ENCODE measurements around the gene MBNL3. TPM values are rescaled to one million over a fixed set of nuclear protein-coding genes. Genes with fewer than 3 reads are reported as not detected.

MBNL3 gene
- total RNA-seq, 1 donor from 2014 or later = 22.9 TPM

DNA sequence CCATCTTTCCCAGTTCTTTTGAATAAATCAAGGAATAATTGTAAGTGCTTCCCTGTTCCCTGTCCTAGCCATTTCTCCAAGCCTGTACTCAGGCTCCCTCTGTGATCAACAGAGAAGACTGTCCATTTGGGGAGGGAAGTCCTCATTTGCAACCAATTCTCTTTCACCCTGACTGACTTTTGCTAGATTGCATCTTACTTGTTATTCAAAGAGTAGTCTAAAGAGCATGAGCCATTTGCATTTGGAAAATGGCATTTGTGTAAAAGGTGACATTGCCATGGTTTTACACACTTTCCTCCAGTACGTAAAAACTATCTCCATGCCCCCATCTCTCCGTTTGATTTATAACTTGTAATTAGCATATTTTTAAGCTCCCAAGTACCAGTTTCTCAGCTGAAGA, 110.6 kb downstream of the MBNL3 start:
- Histone ChIP-seq H3K4me1 (no peaks in the 10 kb centered on the region), H3K27me3 (no peaks in the 10 kb centered on the region), H3K36me3 (no peaks in the 10 kb centered on the region), H3K9me3 (no peaks in the 10 kb centered on the region), H3K4me3 (no peak overlapping the region), H3K27ac (no peak overlapping the region)
- ATAC-seq (no peak), DNase-seq (no peak)
- intact Hi-C loops (cut with DNase I) = no loop called here
- TF ChIP-seq, protein P1, sequence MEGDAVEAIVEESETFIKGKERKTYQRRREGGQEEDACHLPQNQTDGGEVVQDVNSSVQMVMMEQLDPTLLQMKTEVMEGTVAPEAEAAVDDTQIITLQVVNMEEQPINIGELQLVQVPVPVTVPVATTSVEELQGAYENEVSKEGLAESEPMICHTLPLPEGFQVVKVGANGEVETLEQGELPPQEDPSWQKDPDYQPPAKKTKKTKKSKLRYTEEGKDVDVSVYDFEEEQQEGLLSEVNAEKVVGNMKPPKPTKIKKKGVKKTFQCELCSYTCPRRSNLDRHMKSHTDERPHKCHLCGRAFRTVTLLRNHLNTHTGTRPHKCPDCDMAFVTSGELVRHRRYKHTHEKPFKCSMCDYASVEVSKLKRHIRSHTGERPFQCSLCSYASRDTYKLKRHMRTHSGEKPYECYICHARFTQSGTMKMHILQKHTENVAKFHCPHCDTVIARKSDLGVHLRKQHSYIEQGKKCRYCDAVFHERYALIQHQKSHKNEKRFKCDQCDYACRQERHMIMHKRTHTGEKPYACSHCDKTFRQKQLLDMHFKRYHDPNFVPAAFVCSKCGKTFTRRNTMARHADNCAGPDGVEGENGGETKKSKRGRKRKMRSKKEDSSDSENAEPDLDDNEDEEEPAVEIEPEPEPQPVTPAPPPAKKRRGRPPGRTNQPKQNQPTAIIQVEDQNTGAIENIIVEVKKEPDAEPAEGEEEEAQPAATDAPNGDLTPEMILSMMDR (IDR thresholded peaks at IDR 0.05) = no peak

DNA sequence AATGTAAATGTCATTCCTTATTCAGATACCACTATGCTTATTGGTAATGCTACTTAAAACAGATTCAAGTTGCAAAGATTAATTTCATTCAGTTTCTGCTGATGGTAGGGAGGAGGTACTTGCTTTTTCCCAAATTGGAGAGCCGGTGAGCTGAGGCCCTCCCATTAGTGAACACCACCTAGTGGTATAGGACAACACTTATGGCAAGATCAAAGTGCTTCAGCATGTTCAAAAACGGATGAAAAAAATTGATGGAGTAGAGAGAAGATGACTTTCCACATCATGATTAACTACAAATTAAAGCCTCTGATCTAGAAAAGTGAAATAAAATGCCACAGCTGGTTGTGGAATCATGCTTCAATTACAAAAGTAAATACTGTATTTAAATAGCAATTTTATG, 112.9 kb downstream of the MBNL3 start:
- Histone ChIP-seq H3K4me1 (no peaks in the 10 kb centered on the region), H3K27ac (no peak overlapping the region), H3K4me3 (no peak overlapping the region), H3K27me3 (no peaks in the 10 kb centered on the region), H3K36me3 (no peaks in the 10 kb centered on the region), H3K9me3 (no peaks in the 10 kb centered on the region)
- ATAC-seq (no peak), DNase-seq (no peak)
- intact Hi-C loops (cut with DNase I) = no loop called here
- TF ChIP-seq, protein P1 (IDR thresholded peaks at IDR 0.05) = no peak

DNA sequence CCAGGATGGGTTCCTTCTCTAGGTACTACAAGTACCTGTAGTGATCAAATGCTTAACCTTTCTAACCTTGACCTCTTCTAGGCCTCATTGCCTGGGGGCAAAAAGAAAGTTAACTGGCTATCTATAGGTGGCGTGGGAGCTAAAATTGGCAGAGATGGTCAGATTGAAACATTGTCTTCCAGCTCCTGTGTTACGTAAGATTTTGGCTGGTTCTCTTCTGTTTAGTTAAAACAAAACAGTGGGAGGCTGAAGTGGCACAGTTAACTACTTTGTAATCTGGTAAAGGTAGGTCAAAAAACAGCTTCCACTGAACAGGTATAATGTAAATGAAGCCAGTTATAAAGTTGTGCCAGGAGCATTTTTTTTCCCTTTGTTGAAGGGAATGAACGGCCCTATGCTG, 115.2 kb downstream of the MBNL3 start:
- TF ChIP-seq, protein P1 (IDR thresholded peaks at IDR 0.05) = no peak
- ATAC-seq (no peak), DNase-seq (no peak)
- Histone ChIP-seq H3K4me1 (no peaks in the 10 kb centered on the region), H3K9me3 (no peaks in the 10 kb centered on the region), H3K27ac (no peak overlapping the region), H3K27me3 (no peaks in the 10 kb centered on the region), H3K4me3 (no peak overlapping the region), H3K36me3 (no peaks in the 10 kb centered on the region)
- intact Hi-C loops (cut with DNase I) = no loop called here

DNA sequence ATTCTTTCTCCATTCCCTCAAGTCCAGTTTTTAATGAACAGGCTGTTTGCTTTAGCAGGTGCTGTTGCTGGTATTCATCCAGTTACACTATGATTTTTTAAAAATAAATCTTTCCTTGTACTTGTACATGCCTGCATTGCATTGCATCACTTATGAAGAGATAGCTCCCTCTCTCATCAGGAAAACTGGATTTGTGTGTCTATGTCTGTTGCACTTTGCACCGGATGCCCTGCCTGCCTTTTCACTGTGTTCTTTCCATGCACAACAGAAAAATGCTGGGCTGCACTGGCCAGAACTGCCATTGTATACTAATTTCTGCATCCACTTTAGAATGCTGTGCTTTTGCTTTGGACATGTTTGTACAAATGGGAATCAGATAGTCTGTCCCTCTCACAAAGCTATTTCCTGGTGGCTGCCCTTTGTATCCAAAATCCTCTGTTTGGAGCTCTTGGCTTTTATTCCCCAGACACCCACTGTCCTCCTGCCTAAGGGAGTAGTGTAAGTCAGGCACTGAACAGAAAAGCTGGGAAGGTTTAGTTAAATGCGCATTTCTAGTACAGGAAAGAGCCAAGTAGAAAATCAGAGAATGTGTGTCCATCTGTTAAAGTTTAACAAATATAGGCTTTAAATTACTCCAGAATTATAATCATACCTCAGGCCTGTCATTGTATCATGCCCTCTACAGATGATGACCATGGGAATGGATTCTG, 119.1 kb downstream of the MBNL3 start:
- DNase-seq (no peak), ATAC-seq (no peak)
- TF ChIP-seq, protein P1 (IDR thresholded peaks at IDR 0.05) = no peak
- Histone ChIP-seq H3K27ac (no peak overlapping the region), H3K36me3 (no peaks in the 10 kb centered on the region), H3K4me3 (no peak overlapping the region), H3K9me3 (no peaks in the 10 kb centered on the region), H3K27me3 (no peaks in the 10 kb centered on the region), H3K4me1 (no peaks in the 10 kb centered on the region)
- intact Hi-C loops (cut with DNase I) = no loop called here

DNA sequence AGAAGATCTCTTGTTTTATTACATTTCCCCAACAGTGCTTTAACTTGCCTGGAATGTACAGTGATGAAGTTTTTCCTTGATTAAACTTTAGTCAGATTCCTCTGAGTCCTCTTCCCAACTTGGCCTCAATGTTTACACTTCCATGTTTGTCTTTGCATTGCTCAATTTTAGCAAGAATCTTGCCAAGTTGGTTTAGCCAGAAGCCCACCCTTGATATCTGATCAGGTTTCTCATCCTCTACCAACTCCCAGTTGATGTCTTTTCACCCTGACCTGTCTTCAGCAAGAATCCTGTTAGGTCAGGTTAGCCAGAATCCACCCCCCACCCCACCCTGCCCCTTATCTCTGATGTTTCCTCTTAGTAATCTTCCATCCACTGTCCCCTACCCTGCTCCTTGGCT, 120.9 kb downstream of the MBNL3 start:
- TF ChIP-seq, protein P1 (IDR thresholded peaks at IDR 0.05) = no peak
- Histone ChIP-seq H3K27ac (no peak overlapping the region), H3K4me3 (no peak overlapping the region), H3K27me3 (no peaks in the 10 kb centered on the region), H3K4me1 (no peaks in the 10 kb centered on the region), H3K36me3 (no peaks in the 10 kb centered on the region), H3K9me3 (no peaks in the 10 kb centered on the region)
- DNase-seq = no peak
- ATAC-seq = no peak
- intact Hi-C loops (cut with DNase I) = no loop called here

DNA sequence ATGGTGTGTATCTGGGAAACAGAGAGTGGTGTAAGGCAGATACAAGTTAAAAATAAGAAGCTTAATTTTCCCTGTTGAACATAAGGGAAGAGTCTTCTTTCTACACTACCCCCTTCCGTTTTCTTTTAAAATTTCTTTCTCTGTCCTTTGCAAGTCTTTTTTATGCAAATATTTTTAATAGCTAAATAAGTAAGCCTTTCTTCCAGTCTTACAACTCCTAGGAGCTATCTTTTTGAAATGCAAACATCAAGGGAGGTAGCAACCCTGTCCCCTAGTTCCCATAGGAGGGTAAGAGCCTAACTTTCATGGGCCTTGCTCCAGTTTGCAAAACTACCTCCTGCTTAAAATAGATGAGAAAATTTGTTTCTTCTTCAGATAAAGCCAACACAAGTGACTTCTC, 121.5 kb downstream of the MBNL3 start:
- Histone ChIP-seq H3K36me3 (no peaks in the 10 kb centered on the region), H3K27me3 (no peaks in the 10 kb centered on the region), H3K9me3 (no peaks in the 10 kb centered on the region), H3K27ac (no peak overlapping the region), H3K4me3 (no peak overlapping the region), H3K4me1 (no peaks in the 10 kb centered on the region)
- intact Hi-C loops (cut with DNase I) = no loop called here
- DNase-seq = no peak
- TF ChIP-seq, protein P1 (IDR thresholded peaks at IDR 0.05) = no peak
- no peak for ATAC-seq

Data from upper lobe of right lung (tissue), 1 donor.